ENCODE results near the gene OR1J1.

GRCh38 chr9:122479062-122479461 lies 1.3 kb upstream of the OR1J1 start:
- TF ChIP-seq EZH2phosphoT487 (IDR thresholded peaks at IDR 0.05) (no peak), CTCF (IDR thresholded peaks at IDR 0.05) (no peak), EZH2 (IDR thresholded peaks at IDR 0.05) (no peak)
